H1 (cell line): ENCODE measurements around the gene GLMN. TPM values are rescaled to one million over a fixed set of nuclear protein-coding genes. Genes with fewer than 3 reads are reported as not detected.

ENCODE experiments used
- CTCF ChIA-PET: fragments of 300-600 bp; sonication (Branson Sonifier 250); formaldehyde crosslinking; loops from one replicate; lab custom pipeline; 2021; ENCODE audit not compliant: partially characterized antibody; lab: Charles Lee
- POLR2A ChIA-PET: fragments of 300-600 bp; sonication (Branson Sonifier 250); formaldehyde crosslinking; loops from one replicate; lab custom pipeline; 2021; ENCODE audit warnings: inconsistent platforms; ENCODE audit not compliant: partially characterized antibody; lab: Charles Lee
- DNase-seq, 2 experiments: peaks; one replicate each; pipeline versions ENCODE4 v3.0.0 to v3.0.0-alpha.2; 2010 to 2022; ENCODE audit warnings: low spot score in 2 of 2, low read depth in 1 of 2, mixed read lengths in 1 of 2
- FAIRE-seq: peaks from 2 replicates; lab custom pipeline; 2011; peaks lifted over from hg19 to GRCh38; lab: Jason Lieb, UNC
- H2AFZ ChIP-seq: 2 replicates; pipeline ENCODE4 v1.8.1; 2012; ENCODE audit warnings: low read length, inconsistent platforms
- H2AK5ac ChIP-seq: 2 replicates; pipeline ENCODE4 v1.6.1; 2013; ENCODE audit warnings: low read depth, low read length
- H2BK120ac ChIP-seq: replicated peaks from 2 replicates; pipeline ENCODE3; 2013; ENCODE audit warnings: low read depth, low read length, inconsistent platforms
- H2BK12ac ChIP-seq: 2 replicates; pipeline ENCODE4 v1.6.1; 2013; ENCODE audit warnings: low read depth, low read length
- H2BK15ac ChIP-seq: 2 replicates; pipeline ENCODE4 v1.6.1; 2013; ENCODE audit warnings: low read length
- H2BK20ac ChIP-seq: 2 replicates; pipeline ENCODE4 v1.6.1; 2013; ENCODE audit warnings: low read length
- H2BK5ac ChIP-seq: 2 replicates; pipeline ENCODE4 v1.6.1; 2013; ENCODE audit warnings: low read depth, low read length
- H3K14ac ChIP-seq: 2 replicates; pipeline ENCODE4 v1.6.1; 2013; ENCODE audit warnings: inconsistent platforms; ENCODE audit not compliant: insufficient read length
- H3K18ac ChIP-seq: 2 replicates; pipeline ENCODE4 v1.6.1; 2013; ENCODE audit warnings: low read length; ENCODE audit errors: extremely low read depth
- H3K23ac ChIP-seq: 2 replicates; pipeline ENCODE4 v1.6.1; 2013; ENCODE audit warnings: inconsistent platforms; ENCODE audit not compliant: insufficient read length
- H3K23me2 ChIP-seq: 2 replicates; pipeline ENCODE4 v1.6.1; 2013; ENCODE audit warnings: low read depth, low read length
- H3K27ac ChIP-seq: 2 replicates; pipeline ENCODE4 v1.6.1; 2011; ENCODE audit warnings: low read depth, low read length, inconsistent platforms
- H3K27me3 ChIP-seq, 4 experiments: replicated peaks in 1 of 4; 1 replicate in 1 of 4; 2 replicates in 3 of 4; pipeline versions ENCODE4 v1.6.1 to v1.8.1; 2011 to 2013; ENCODE audit warnings: low read length in 3 of 4, mild to moderate bottlenecking in 3 of 4, inconsistent platforms in 2 of 4, mixed read lengths in 2 of 4, moderate library complexity in 1 of 4; ENCODE audit not compliant: control insufficient read depth in 3 of 4, insufficient read depth in 3 of 4; ENCODE audit errors: extremely low read depth in 1 of 4
- H3K36me3 ChIP-seq, 4 experiments: 2 replicates each; pipeline versions ENCODE4 v1.6.1 to v1.8.1; 2011 to 2013; ENCODE audit warnings: mild to moderate bottlenecking in 4 of 4, low read length in 3 of 4, moderate library complexity in 2 of 4, control low read depth in 1 of 4, inconsistent platforms in 1 of 4; ENCODE audit not compliant: insufficient read depth in 4 of 4, control insufficient read depth in 2 of 4
- H3K4ac ChIP-seq: replicated peaks from 2 replicates; pipeline ENCODE3; 2013; ENCODE audit warnings: low read length, low read depth, mixed read lengths, inconsistent platforms; ENCODE audit not compliant: insufficient read length
- H3K4me1 ChIP-seq, 4 experiments: replicated peaks in 1 of 4; 1 replicate in 1 of 4; 2 replicates in 3 of 4; pipeline versions ENCODE4 v1.6.1 to v1.8.1; 2011 to 2013; ENCODE audit warnings: low read length in 3 of 4, inconsistent platforms in 2 of 4, mixed read lengths in 1 of 4; ENCODE audit not compliant: insufficient read depth in 4 of 4, control insufficient read depth in 3 of 4
- H3K4me2 ChIP-seq, 2 experiments: 2 replicates each; pipeline versions ENCODE4 v1.6.1 to v1.8.1; 2011 to 2013; ENCODE audit warnings: low read depth in 2 of 2, low read length in 2 of 2, control low read depth in 1 of 2, inconsistent platforms in 1 of 2, mild to moderate bottlenecking in 1 of 2; ENCODE audit not compliant: insufficient read depth in 1 of 2
- H3K4me3 ChIP-seq, 4 experiments: fragments of 200-600, 300-600 bp in 1 of 4; sonication (generic), shearing (Covaris generic), sonication (Bioruptor Twin) in 1 of 4; 2 replicates each; pipeline versions ENCODE4 v1.5.1 to v1.8.1; 2011 to 2016; ENCODE audit warnings: low read length in 4 of 4, low read depth in 3 of 4, control low read depth in 2 of 4, inconsistent platforms in 2 of 4, mild to moderate bottlenecking in 2 of 4, mixed read lengths in 1 of 4, moderate library complexity in 1 of 4; ENCODE audit not compliant: insufficient read depth in 2 of 4; ENCODE audit errors: extremely low read depth in 1 of 4
- H3K56ac ChIP-seq: replicated peaks from 2 replicates; pipeline ENCODE3; 2013; ENCODE audit warnings: low read depth, mild to moderate bottlenecking, mixed read lengths, low read length, inconsistent platforms; ENCODE audit not compliant: insufficient read length
- H3K79me1 ChIP-seq: 2 replicates; pipeline ENCODE4 v1.6.1; 2013; ENCODE audit warnings: low read depth, low read length, control low read depth
- H3K79me2 ChIP-seq, 2 experiments: 2 replicates each; pipeline versions ENCODE4 v1.6.1 to v1.8.1; 2012 to 2013; ENCODE audit warnings: low read length in 2 of 2, mild to moderate bottlenecking in 2 of 2, inconsistent platforms in 1 of 2; ENCODE audit not compliant: insufficient read depth in 2 of 2, control insufficient read depth in 1 of 2
- H3K9ac ChIP-seq, 4 experiments: replicated peaks in 1 of 4; 1 replicate in 1 of 4; 2 replicates in 3 of 4; pipeline versions ENCODE4 v1.6.1 to v1.8.1; 2011 to 2013; ENCODE audit warnings: low read depth in 3 of 4, low read length in 3 of 4, control low read depth in 2 of 4, mild to moderate bottlenecking in 2 of 4, moderate library complexity in 2 of 4, inconsistent platforms in 1 of 4; ENCODE audit errors: extremely low read depth in 1 of 4
- H3K9me3 ChIP-seq, 2 experiments: 2 replicates each; pipeline versions ENCODE4 v1.6.1 to v1.8.1; 2012 to 2013; ENCODE audit warnings: mild to moderate bottlenecking in 2 of 2, moderate library complexity in 2 of 2, control low read depth in 1 of 2, inconsistent platforms in 1 of 2, low read depth in 1 of 2, low read length in 1 of 2, mixed read lengths in 1 of 2; ENCODE audit not compliant: insufficient read depth in 2 of 2
- H4K20me1 ChIP-seq, 2 experiments: replicated peaks in 1 of 2; 2 replicates each; pipeline versions ENCODE3 to v1.8.1; 2011 to 2013; ENCODE audit warnings: inconsistent platforms in 2 of 2, low read length in 2 of 2, mild to moderate bottlenecking in 1 of 2; ENCODE audit not compliant: insufficient read depth in 2 of 2, control insufficient read depth in 1 of 2
- H4K5ac ChIP-seq: 2 replicates; pipeline ENCODE4 v1.6.1; 2013; ENCODE audit warnings: low read length, low read depth, mixed read lengths, inconsistent platforms; ENCODE audit not compliant: insufficient read length
- H4K8ac ChIP-seq: 2 replicates; pipeline ENCODE4 v1.8.0; 2013; ENCODE audit warnings: mild to moderate bottlenecking, moderate library complexity, low read length, inconsistent platforms; ENCODE audit not compliant: insufficient read depth; ENCODE audit errors: extremely low read depth
- H4K91ac ChIP-seq: replicated peaks from 2 replicates; pipeline ENCODE3; 2013; ENCODE audit warnings: low read length, mixed read lengths, inconsistent platforms; ENCODE audit not compliant: insufficient read length
- ASH2L ChIP-seq: fragments of 200-600, 300-600 bp; sonication (generic); IDR thresholded peaks from one replicate; pipeline ENCODE4 v1.7.1; 2017; ENCODE audit warnings: low read length
- NRF1 ChIP-seq: IDR thresholded peaks from 2 replicates; pipeline ENCODE4 v1.6.1; 2011; ENCODE audit warnings: mild to moderate bottlenecking, low read depth, low read length, improper control_type of control experiment
- RNF2 ChIP-seq: fragments of 200-900, 300-1000 bp; sonication (generic); IDR thresholded peaks from 2 replicates; pipeline ENCODE4 v1.7.1; 2016; ENCODE audit warnings: borderline replicate concordance, low read depth, mild to moderate bottlenecking, antibody characterized with exemption, low read length; ENCODE audit not compliant: poor library complexity, severe bottlenecking; ENCODE audit errors: missing control alignments
- SP1 ChIP-seq: IDR thresholded peaks from 2 replicates; pipeline ENCODE4 v1.6.1; 2011; ENCODE audit warnings: low read depth, low read length
- SP4 ChIP-seq: IDR thresholded peaks from 2 replicates; pipeline ENCODE4 v1.6.1; 2012; ENCODE audit warnings: low read length, inconsistent platforms
- WGBS, 2 experiments: shearing (Covaris generic) in 1 of 2; methylation state at CpG; one replicate each; pipeline versions ENCODE4 v1.1.6 to v1.1.7; 2013 to 2015; ENCODE audit warnings: low lambda C conversion rate in 2 of 2, mixed read lengths in 2 of 2, inconsistent platforms in 1 of 2, low coverage in 1 of 2, missing lambda C conversion rate in 1 of 2; ENCODE audit not compliant: insufficient replicate concordance in 2 of 2, insufficient coverage in 1 of 2, insufficient read length in 1 of 2; ENCODE audit errors: extremely low coverage in 1 of 2, missing lambda C conversion rate in 1 of 2; 5-methylcytosine and 5-hydroxymethylcytosine counted together
- polyA plus RNA-seq, 7 experiments: library from polyadenylated mRNA; depleted of rRNA in 3 of 7; stranded (reverse) in 5 of 7; unstranded in 2 of 7; fragments of >200 nt in 5 of 7; fragments of 200-250 nt in 2 of 7; gene quantifications; 1 replicate in 5 of 7; 2 replicates in 1 of 7; 4 replicates in 1 of 7; pipeline versions ENCODE4 v1.2.1 to v1.2.3, GENCODE V29; 2011 to 2013; ENCODE audit warnings: missing spikeins in 2 of 7, mixed read lengths in 2 of 7
- total RNA-seq: library from RNA; stranded (reverse); fragmentation: NEBNext Ultra II Directional; extraction: Animal tissue kit (Norgen Biotek cat#: 25700); gene quantifications from 2 replicates; pipeline ENCODE4 v1.2.1, GENCODE V29; 2021

GLMN gene
- total and polyA plus RNA-seq, 2 of the 8 experiments (the other 6 are each of a cell fraction or from before 2014, with no cell fraction given), result 5.7 to 25.0 TPM

- 91% methylated on average over 6 of the region's 6 CpGs; no CpG with 5 or more reads in 1 of the 2 experiments for WGBS, 2 experiments
- DNase-seq (no peak), FAIRE-seq (no peak)
- Histone ChIP-seq H3K4me3 (no peak overlapping the region), H4K91ac (no peak overlapping the region), H3K4me1 (no peaks in the 10 kb centered on the region), H3K23me2 (no peaks in the 10 kb centered on the region), H4K20me1 (no peaks in the 10 kb centered on the region), H3K4ac (no peak overlapping the region), H3K56ac (no peak overlapping the region), H3K79me2 (no peaks in the 10 kb centered on the region), H2AFZ (no peak overlapping the region), H2BK120ac (no peak overlapping the region), H3K23ac (no peak overlapping the region), H3K4me2 (no peak overlapping the region), H3K27ac (no peak overlapping the region), H3K14ac (no peak overlapping the region), H4K5ac (no peak overlapping the region), H3K79me1 (no peaks in the 10 kb centered on the region), H3K18ac (no peak overlapping the region), H4K8ac (no peak overlapping the region), H3K27me3 (no peaks in the 10 kb centered on the region), H2BK20ac (no peak overlapping the region), H2BK15ac (no peak overlapping the region), H3K36me3 (peaks cover 0 to 6% (median 2%) of the 10 kb centered on the region in 4 experiments; a peak in 3 of 8 replicates), H2BK5ac (no peak overlapping the region), H3K9ac (no peak overlapping the region), H3K9me3 (no peaks in the 10 kb centered on the region), H2BK12ac (no peak overlapping the region), H2AK5ac (no peak overlapping the region)
- CTCF ChIA-PET, result interaction anchor here (0.6 to 1.0 kb wide), 3 partner anchors 51 to 129 kb away, joined by 3 to 4 read pairs (median 3); no protein-coding TSS in a partner anchor
- POLR2A ChIA-PET, result interaction anchor here (1.5 kb wide), 1 partner anchor 17 kb away, joined by 4 read pairs; the partner anchor contains the start of gene RPAP2
- TF ChIP-seq SP4 (no peak), SP1 (no peak), NRF1 (no peak), RNF2 (no peak), ASH2L (no peak)
Measured at GRCh38 chr1:92315766-92316599, 17.2 kb upstream of the GLMN start.
